Natural killer cell (primary cell): Measurements from ENCODE around the gene SRD5A2. TPM values are rescaled to one million over a fixed set of nuclear protein-coding genes. Genes with fewer than 3 reads are reported as not detected.

Experiments used
- ATAC-seq, 3 donors: fragments of 150-1000 bp in 2 of 3; fragments of 200-7000 bp in 1 of 3; cut with Tn5 transposase; 1 replicate in 1 of 3; 2 replicates in 2 of 3; pipeline ENCODE4 v1.10.0; 2021; ENCODE audit warnings: mild to moderate bottlenecking in 2 of 3, moderate library complexity in 2 of 3
- DNase-seq, 2 donors: peaks; one replicate each; pipeline versions ENCODE4 v3.0.0 to v3.0.0-alpha.2; 2013 to 2021; ENCODE audit warnings: mixed read lengths in 1 of 2
- H3K27ac ChIP-seq: one replicate; pipeline ENCODE4 v1.5.1; 2013; ENCODE audit warnings: mild to moderate bottlenecking, low read length
- H3K27me3 ChIP-seq: one replicate; pipeline ENCODE4 v1.6.1; 2013; ENCODE audit warnings: low read length; ENCODE audit not compliant: control insufficient read depth, insufficient read depth
- H3K36me3 ChIP-seq: one replicate; pipeline ENCODE4 v1.6.1; 2013; ENCODE audit warnings: low read length; ENCODE audit not compliant: control insufficient read depth, insufficient read depth
- H3K4me1 ChIP-seq: one replicate; pipeline ENCODE4 v1.6.1; 2013; ENCODE audit warnings: low read length; ENCODE audit not compliant: control insufficient read depth, insufficient read depth
- H3K4me3 ChIP-seq: one replicate; pipeline ENCODE4 v1.5.1; 2013; ENCODE audit warnings: low read length
- H3K9me3 ChIP-seq: one replicate; pipeline ENCODE4 v1.6.1; 2013; ENCODE audit warnings: low read length; ENCODE audit not compliant: control insufficient read depth, insufficient read depth
- H3K27ac Mint-ChIP-seq, 2 donors: one replicate each; pipeline ENCODE4 v1.8.0; 2022; ENCODE audit warnings: mild to moderate bottlenecking in 2 of 2, mixed read lengths in 2 of 2, moderate library complexity in 1 of 2
- H3K27me3 Mint-ChIP-seq, 2 donors: one replicate each; pipeline ENCODE4 v1.8.0; 2022; ENCODE audit warnings: low read depth in 2 of 2, mixed read lengths in 2 of 2
- H3K36me3 Mint-ChIP-seq: one replicate; pipeline ENCODE4 v1.8.0; 2022; ENCODE audit warnings: mixed read lengths
- H3K4me1 Mint-ChIP-seq, 2 donors: one replicate each; pipeline ENCODE4 v1.8.0; 2022; ENCODE audit warnings: mixed read lengths in 2 of 2
- H3K4me3 Mint-ChIP-seq: one replicate; pipeline ENCODE4 v1.8.0; 2022; ENCODE audit warnings: mild to moderate bottlenecking, moderate library complexity, mixed read lengths
- H3K9me3 Mint-ChIP-seq, 2 donors: one replicate each; pipeline ENCODE4 v1.8.0; 2022; ENCODE audit warnings: mixed read lengths in 2 of 2
- CTCF ChIP-seq: fragments of 200-600 bp; IDR thresholded peaks from one replicate; pipeline ENCODE4 v1.8.0; 2022; ENCODE audit warnings: antibody characterized with exemption
- WGBS: methylation state at CpG from one replicate; pipeline ENCODE4 v1.1.7; 2013; ENCODE audit warnings: missing lambda C conversion rate; ENCODE audit not compliant: insufficient coverage; 5-methylcytosine and 5-hydroxymethylcytosine counted together
- intact Hi-C: fragments of 100-400 bp; cut with micrococcal nuclease; formaldehyde crosslinking; loops from one replicate; pipeline ENCODE4 v1.14.2; 2022
- total RNA-seq, 4 donors: library from RNA; stranded (reverse); fragments of 120-200 nt in 1 of 4; gene quantifications; one replicate each; pipeline versions ENCODE4 v1.2.3 to v1.2.4, GENCODE V29; 2013 to 2022

The SRD5A2 gene
- total RNA-seq, 3 donors from 2014 or later (not counting 1 experiment from before 2014, with no cell fraction given) = not detected

GRCh38 chr2:31517442-31518203 is 63.1 kb downstream of the SRD5A2 start:
- TF ChIP-seq CTCF = no peak
- DNase-seq (no peak), ATAC-seq (no peak)
- no peaks in the 10 kb centered on the region for H3K36me3 Mint-ChIP-seq
- intact Hi-C loops = no loop called here
- no peak overlapping the region for H3K4me3 ChIP-seq
- 79% methylated on average over 6 of the region's 7 CpGs for WGBS
- H3K9me3 Mint-ChIP-seq = no peaks in the 10 kb centered on the region
- no peaks in the 10 kb centered on the region for H3K4me1 ChIP-seq
- no peaks in the 10 kb centered on the region for H3K9me3 ChIP-seq
- H3K27ac Mint-ChIP-seq = no peak overlapping the region
- no peaks in the 10 kb centered on the region for H3K36me3 ChIP-seq
- no peak overlapping the region for H3K27ac ChIP-seq
- H3K27me3 ChIP-seq = no peaks in the 10 kb centered on the region
- H3K27me3 Mint-ChIP-seq = peaks cover 3 to 17% of the 10 kb centered on the region in 2 donors
- no peaks in the 10 kb centered on the region for H3K4me1 Mint-ChIP-seq
- no peak overlapping the region for H3K4me3 Mint-ChIP-seq

DNA sequence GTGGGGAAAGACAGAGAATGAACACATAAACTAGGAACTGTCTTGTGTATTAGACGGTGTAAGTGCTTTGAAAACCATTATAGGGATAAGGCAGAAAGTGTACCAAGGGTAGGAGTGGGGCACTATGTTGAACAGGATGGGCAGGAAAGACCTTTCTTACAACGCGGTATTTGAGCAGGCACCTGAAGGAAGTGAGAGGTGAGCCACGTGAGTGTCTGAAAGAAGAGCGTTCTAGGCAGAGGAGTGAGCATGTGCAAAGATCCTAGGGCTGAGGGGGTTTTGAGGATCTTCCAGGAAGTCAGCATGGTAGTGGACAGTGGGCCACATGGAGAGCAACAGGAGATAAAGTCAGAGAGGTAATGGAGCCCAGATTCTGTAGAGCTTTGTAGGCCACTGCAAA is 65.2 kb downstream of the SRD5A2 start:
- H3K4me1 ChIP-seq = no peaks in the 10 kb centered on the region
- H3K9me3 ChIP-seq = no peaks in the 10 kb centered on the region
- H3K27ac ChIP-seq = no peak overlapping the region
- no peaks in the 10 kb centered on the region for H3K27me3 ChIP-seq
- Mint-ChIP-seq H3K9me3 (no peaks in the 10 kb centered on the region), H3K4me1 (no peaks in the 10 kb centered on the region), H3K27me3 (peaks cover 3 to 10% of the 10 kb centered on the region in 2 donors), H3K4me3 (no peak overlapping the region), H3K36me3 (no peaks in the 10 kb centered on the region), H3K27ac (no peak overlapping the region)
- ATAC-seq (no peak), DNase-seq (no peak)
- no peaks in the 10 kb centered on the region for H3K36me3 ChIP-seq
- no peak for TF ChIP-seq CTCF
- 84% methylated on average over 5 of the region's 5 CpGs for WGBS
- intact Hi-C loops = no loop called here
- no peak overlapping the region for H3K4me3 ChIP-seq

GRCh38 chr2:31513553-31513952 is 67.2 kb downstream of the SRD5A2 start:
- Mint-ChIP-seq H3K27ac (no peak overlapping the region), H3K9me3 (no peaks in the 10 kb centered on the region), H3K4me3 (no peak overlapping the region), H3K36me3 (no peaks in the 10 kb centered on the region), H3K4me1 (no peaks in the 10 kb centered on the region), H3K27me3 (peaks cover 10 to 18% of the 10 kb centered on the region in 2 donors)
- no peak for TF ChIP-seq CTCF
- no peak overlapping the region for H3K27ac ChIP-seq
- no peak overlapping the region for H3K4me3 ChIP-seq
- DNase-seq = no peak
- H3K4me1 ChIP-seq = no peaks in the 10 kb centered on the region
- intact Hi-C loops = no loop called here
- H3K36me3 ChIP-seq = no peaks in the 10 kb centered on the region
- WGBS = 92% methylated on average over 3 of the region's 3 CpGs
- no peak for ATAC-seq
- H3K27me3 ChIP-seq = no peaks in the 10 kb centered on the region
- H3K9me3 ChIP-seq = no peaks in the 10 kb centered on the region

GRCh38 chr2:31511376-31511775 is 69.4 kb downstream of the SRD5A2 start:
- ATAC-seq = no peak
- H3K27ac Mint-ChIP-seq = no peak overlapping the region
- peaks cover 15 to 18% of the 10 kb centered on the region in 2 donors for H3K27me3 Mint-ChIP-seq
- no peaks in the 10 kb centered on the region for H3K9me3 Mint-ChIP-seq
- no peak overlapping the region for H3K4me3 ChIP-seq
- H3K4me1 ChIP-seq = no peaks in the 10 kb centered on the region
- TF ChIP-seq CTCF = no peak
- no peak overlapping the region for H3K4me3 Mint-ChIP-seq
- H3K27me3 ChIP-seq = no peaks in the 10 kb centered on the region
- H3K36me3 ChIP-seq = no peaks in the 10 kb centered on the region
- intact Hi-C loops = no loop called here
- no peaks in the 10 kb centered on the region for H3K36me3 Mint-ChIP-seq
- H3K4me1 Mint-ChIP-seq = no peaks in the 10 kb centered on the region
- no peak overlapping the region for H3K27ac ChIP-seq
- DNase-seq = no peak
- no peaks in the 10 kb centered on the region for H3K9me3 ChIP-seq
